HepG2 (cell line): ENCODE data around the gene MIDN. TPM values are rescaled to one million over a fixed set of nuclear protein-coding genes. Genes with fewer than 3 reads are reported as not detected.

Experiments
- CHCHD3 ChIP-seq: sonication (generic); formaldehyde crosslinking; IDR thresholded peaks from 2 replicates; pipeline ENCODE4 v1.8.0; 2022; ENCODE audit warnings: mild to moderate bottlenecking, missing genetic modification reagents, moderate library complexity
- ERF ChIP-seq: IDR thresholded peaks from 2 replicates; pipeline ENCODE4 v1.6.1; 2018; ENCODE audit warnings: missing biosample characterization, missing genetic modification reagents
- FOXJ3 ChIP-seq: sonication (generic); formaldehyde crosslinking; IDR thresholded peaks from 2 replicates; pipeline ENCODE4 v1.4.0; 2020; ENCODE audit warnings: missing genetic modification reagents, mild to moderate bottlenecking, borderline replicate concordance
- HMGXB4 ChIP-seq, 2 experiments: sonication (generic) in 1 of 2; formaldehyde crosslinking in 1 of 2; IDR thresholded peaks; 2 replicates each; pipeline versions ENCODE4 v1.4.0 to v1.6.1; 2018 to 2020; ENCODE audit warnings: missing genetic modification reagents in 2 of 2, borderline replicate concordance in 1 of 2, low read depth in 1 of 2, mild to moderate bottlenecking in 1 of 2, missing biosample characterization in 1 of 2
- HOXD1 ChIP-seq: sonication (generic); formaldehyde crosslinking; IDR thresholded peaks from 2 replicates; pipeline ENCODE4 v1.5.0; 2020; ENCODE audit warnings: missing genetic modification reagents
- KDM5B ChIP-seq: sonication (generic); formaldehyde crosslinking; IDR thresholded peaks from 2 replicates; pipeline ENCODE4 v1.4.0; 2020; ENCODE audit warnings: missing genetic modification reagents, mild to moderate bottlenecking, borderline replicate concordance
- KMT2B ChIP-seq: IDR thresholded peaks from 2 replicates; pipeline ENCODE4 v1.6.1; 2016; ENCODE audit warnings: missing genetic modification reagents, missing compliant biosample characterization
- NONO ChIP-seq, 2 experiments: fragments of 450-650 bp in 1 of 2; sonication (generic) in 1 of 2; formaldehyde crosslinking in 1 of 2; IDR thresholded peaks in 1 of 2; conservative IDR thresholded peaks in 1 of 2; 2 replicates each; pipeline versions ENCODE4 v1.6.1 to v1.8.0; 2017 to 2022; ENCODE audit warnings: mild to moderate bottlenecking in 1 of 2, missing genetic modification reagents in 1 of 2, moderate library complexity in 1 of 2
- RXRB ChIP-seq: IDR thresholded peaks from 2 replicates; pipeline ENCODE4 v1.6.1; 2016; ENCODE audit warnings: borderline replicate concordance, missing genetic modification reagents, missing compliant biosample characterization
- SATB2 ChIP-seq: sonication (generic); formaldehyde crosslinking; IDR thresholded peaks from 2 replicates; pipeline ENCODE4 v1.5.0; 2020; ENCODE audit warnings: missing genetic modification reagents
- ZBTB20 ChIP-seq: sonication (generic); formaldehyde crosslinking; IDR thresholded peaks from 2 replicates; pipeline ENCODE4 v1.8.1; 2023; ENCODE audit warnings: missing genetic modification reagents, low read depth, mild to moderate bottlenecking, borderline replicate concordance
- ZNF24 ChIP-seq: fragments of 450-650 bp; IDR thresholded peaks from 2 replicates; pipeline ENCODE4 v1.6.1; 2017; ENCODE audit warnings: antibody characterized with exemption, mild to moderate bottlenecking
- ZNF776 ChIP-seq: sonication (generic); formaldehyde crosslinking; IDR thresholded peaks from 2 replicates; pipeline ENCODE4 v1.4.0; 2020; ENCODE audit warnings: mild to moderate bottlenecking, missing genetic modification reagents
- ZNF784 ChIP-seq: sonication (generic); formaldehyde crosslinking; IDR thresholded peaks from 2 replicates; pipeline ENCODE4 v1.5.1; 2020; ENCODE audit warnings: missing genetic modification reagents, mild to moderate bottlenecking, borderline replicate concordance
- ZNF878 ChIP-seq: sonication (generic); formaldehyde crosslinking; IDR thresholded peaks from 2 replicates; pipeline ENCODE4 v1.8.1; 2023; ENCODE audit warnings: mild to moderate bottlenecking, missing genetic modification reagents, moderate library complexity
- polyA plus RNA-seq, 8 experiments: library from polyadenylated mRNA; depleted of rRNA in 3 of 8; stranded (reverse) in 7 of 8; unstranded in 1 of 8; fragments of >200 nt; fragmentation: Illumina TruSeq in 4 of 8; extraction: Trizol in 4 of 8; gene quantifications; 2 replicates each; pipeline versions ENCODE4 v1.2.1 to v1.2.3, GENCODE V29; 2011 to 2016; ENCODE audit warnings: low read depth in 4 of 8, missing spikeins in 1 of 8, mixed read lengths in 1 of 8; ENCODE audit not compliant: insufficient read depth in 1 of 8
- total RNA-seq, 5 experiments: library from RNA; depleted of rRNA; stranded (reverse); fragments of >200 nt; fragmentation: Illumina TruSeq; extraction: Trizol; gene quantifications; 2 replicates each; pipeline ENCODE4 v1.2.3, GENCODE V29; 2016; ENCODE audit warnings: low read depth in 1 of 5
- TF ChIP-seq, protein P1 (sequence below): sonication (generic); formaldehyde crosslinking; IDR thresholded peaks from 2 replicates; pipeline ENCODE4 v1.4.0; 2020; ENCODE audit warnings: missing genetic modification reagents
- TF ChIP-seq, protein P2 (sequence below): IDR thresholded peaks from 2 replicates; pipeline ENCODE4 v1.6.1; 2016
- TF ChIP-seq, protein P3 (sequence below): sonication (generic); formaldehyde crosslinking; IDR thresholded peaks from 2 replicates; pipeline ENCODE4 v1.8.1; 2023; ENCODE audit warnings: mild to moderate bottlenecking, moderate library complexity, missing genetic modification reagents

MIDN gene
- total and polyA plus RNA-seq, 2 of the 13 experiments (the other 11 are each of a cell fraction or from before 2014, with no cell fraction given), result 8.4 to 18.0 TPM

DNA sequence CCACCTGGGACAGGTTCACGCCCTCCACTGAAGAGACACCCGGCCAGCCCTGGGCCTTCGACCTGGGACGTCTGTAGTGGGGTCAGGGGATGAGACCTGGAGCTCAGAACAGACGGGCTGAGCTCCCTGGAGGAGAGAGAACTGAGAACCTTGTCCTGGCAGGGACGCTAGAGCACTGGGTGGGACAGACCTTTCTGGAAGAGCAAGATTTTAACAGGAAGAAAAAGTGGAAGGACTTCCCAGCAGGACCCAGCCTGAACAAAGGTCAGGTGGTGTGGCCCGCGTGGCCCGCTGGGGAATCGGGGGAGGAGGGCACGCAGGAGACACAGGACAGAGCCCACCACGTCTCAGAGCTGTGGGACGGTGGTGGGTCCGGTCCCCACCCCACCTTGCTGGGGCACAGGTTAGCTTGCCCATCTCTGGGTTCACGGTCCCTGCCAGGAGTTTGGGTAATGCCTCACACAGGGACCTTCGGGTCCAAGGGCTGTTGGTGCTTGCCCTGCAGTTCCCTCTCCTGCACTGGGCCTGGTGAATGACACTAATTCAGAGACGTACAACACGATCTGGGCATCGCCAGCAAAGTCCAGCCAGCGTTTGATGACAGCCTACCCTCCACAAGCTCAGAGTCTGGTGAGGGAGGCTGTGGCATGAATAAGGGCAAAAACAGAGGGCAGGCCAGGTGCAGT, 36.1 kb downstream of the MIDN start (continued):
- TF ChIP-seq, protein P1, sequence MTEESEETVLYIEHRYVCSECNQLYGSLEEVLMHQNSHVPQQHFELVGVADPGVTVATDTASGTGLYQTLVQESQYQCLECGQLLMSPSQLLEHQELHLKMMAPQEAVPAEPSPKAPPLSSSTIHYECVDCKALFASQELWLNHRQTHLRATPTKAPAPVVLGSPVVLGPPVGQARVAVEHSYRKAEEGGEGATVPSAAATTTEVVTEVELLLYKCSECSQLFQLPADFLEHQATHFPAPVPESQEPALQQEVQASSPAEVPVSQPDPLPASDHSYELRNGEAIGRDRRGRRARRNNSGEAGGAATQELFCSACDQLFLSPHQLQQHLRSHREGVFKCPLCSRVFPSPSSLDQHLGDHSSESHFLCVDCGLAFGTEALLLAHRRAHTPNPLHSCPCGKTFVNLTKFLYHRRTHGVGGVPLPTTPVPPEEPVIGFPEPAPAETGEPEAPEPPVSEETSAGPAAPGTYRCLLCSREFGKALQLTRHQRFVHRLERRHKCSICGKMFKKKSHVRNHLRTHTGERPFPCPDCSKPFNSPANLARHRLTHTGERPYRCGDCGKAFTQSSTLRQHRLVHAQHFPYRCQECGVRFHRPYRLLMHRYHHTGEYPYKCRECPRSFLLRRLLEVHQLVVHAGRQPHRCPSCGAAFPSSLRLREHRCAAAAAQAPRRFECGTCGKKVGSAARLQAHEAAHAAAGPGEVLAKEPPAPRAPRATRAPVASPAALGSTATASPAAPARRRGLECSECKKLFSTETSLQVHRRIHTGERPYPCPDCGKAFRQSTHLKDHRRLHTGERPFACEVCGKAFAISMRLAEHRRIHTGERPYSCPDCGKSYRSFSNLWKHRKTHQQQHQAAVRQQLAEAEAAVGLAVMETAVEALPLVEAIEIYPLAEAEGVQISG, result peak; percentile 43; the same call in 1 of the 2 replicates
- TF ChIP-seq ZNF24, result no peak
- TF ChIP-seq HMGXB4 (CRISPR knock-in tag; IDR thresholded peaks at IDR 0.05; ENCODE audit: borderline replicate concordance in 1 of 2, low read depth in 1 of 2), result peak in 1 of 2 experiments; percentile 12; a peak in 1 of 4 replicates
- TF ChIP-seq CHCHD3, result 0 out of 2 replicates have a peak, but pooled peaks have one; percentile 76
- TF ChIP-seq ZNF784 (CRISPR knock-in tag), result no peak
- TF ChIP-seq KDM5B (CRISPR knock-in tag), result no peak; the same call in 1 of the 2 replicates
- TF ChIP-seq, protein P2, sequence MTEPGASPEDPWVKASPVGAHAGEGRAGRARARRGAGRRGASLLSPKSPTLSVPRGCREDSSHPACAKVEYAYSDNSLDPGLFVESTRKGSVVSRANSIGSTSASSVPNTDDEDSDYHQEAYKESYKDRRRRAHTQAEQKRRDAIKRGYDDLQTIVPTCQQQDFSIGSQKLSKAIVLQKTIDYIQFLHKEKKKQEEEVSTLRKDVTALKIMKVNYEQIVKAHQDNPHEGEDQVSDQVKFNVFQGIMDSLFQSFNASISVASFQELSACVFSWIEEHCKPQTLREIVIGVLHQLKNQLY, result peak; percentile 68; the same call in 1 of the 2 replicates
- peak; percentile 55 for TF ChIP-seq RXRB (CRISPR knock-in tag)
- TF ChIP-seq HOXD1 (CRISPR knock-in tag), result 0 out of 2 replicates have a peak, but pooled peaks have one; percentile 61
- no peak for TF ChIP-seq KMT2B (CRISPR knock-in tag)
- TF ChIP-seq ZBTB20 (CRISPR knock-in tag), result no peak
- TF ChIP-seq FOXJ3 (CRISPR knock-in tag), result no peak
- no peak for TF ChIP-seq SATB2
- TF ChIP-seq, protein P3, sequence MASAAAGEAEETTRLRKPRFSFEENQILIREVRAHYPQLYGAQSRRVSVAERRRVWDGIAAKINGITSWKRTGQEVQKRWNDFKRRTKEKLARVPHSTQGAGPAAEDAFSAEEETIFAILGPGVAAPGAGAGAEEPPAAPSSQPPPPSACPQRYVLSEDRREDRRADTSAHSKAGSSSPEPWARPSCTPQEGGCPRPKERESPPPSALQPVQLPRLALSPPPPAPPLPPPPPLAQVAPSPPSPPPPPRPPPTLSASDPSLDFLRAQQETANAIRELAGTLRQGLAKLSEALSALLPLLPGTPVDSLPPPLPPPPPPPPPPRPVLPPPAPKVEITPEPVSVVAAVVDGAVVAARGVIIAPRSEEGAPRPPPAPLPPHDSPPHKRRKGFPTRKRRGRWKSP, result 0 out of 2 replicates have a peak, but pooled peaks have one; percentile 0
- TF ChIP-seq ZNF878, result no peak
- no peak for TF ChIP-seq NONO (IDR thresholded peaks at IDR 0.05)
- TF ChIP-seq NONO (CRISPR knock-in tag; conservative IDR thresholded peaks at IDR 0.05), result 0 out of 2 replicates have a peak, but pooled peaks have one; percentile 14
- TF ChIP-seq ERF (CRISPR knock-in tag), result 0 out of 2 replicates have a peak, but pooled peaks have one; percentile 13
- TF ChIP-seq ZNF776 (CRISPR knock-in tag), result 0 out of 2 replicates have a peak, but pooled peaks have one; percentile 30
